GM23338 (cell line): Measurements from ENCODE around the gene IL17C. TPM values are rescaled to one million over a fixed set of nuclear protein-coding genes. Genes with fewer than 3 reads are reported as not detected.

ENCODE experiments used
- ATAC-seq: fragments of 200-7000 bp; cut with Tn5 transposase; 3 replicates; pipeline ENCODE4 v1.9.1; 2020
- DNase-seq: peaks from one replicate; pipeline ENCODE4 v3.0.0-alpha.2; 2015; ENCODE audit warnings: low spot score
- H2AFZ ChIP-seq: fragments of 200-600 bp; sonication (generic); 2 replicates; pipeline ENCODE4 v1.8.0; 2016; ENCODE audit warnings: antibody characterized with exemption, mild to moderate bottlenecking, moderate library complexity
- H3F3A ChIP-seq: fragments of 200-600 bp; sonication (generic); replicated peaks from 2 replicates; pipeline ENCODE4 v1.8.0; 2017; ENCODE audit warnings: antibody characterized with exemption, mixed run types, low read depth
- H3K27ac ChIP-seq: fragments of 200-600 bp; sonication (generic); 2 replicates; pipeline ENCODE4 v1.6.1; 2016; ENCODE audit warnings: low read depth
- H3K27me3 ChIP-seq: fragments of 200-600 bp; sonication (generic); 2 replicates; pipeline ENCODE4 v1.8.0; 2016; ENCODE audit warnings: mild to moderate bottlenecking, mixed run types, moderate library complexity; ENCODE audit not compliant: insufficient read depth
- H3K36me3 ChIP-seq: fragments of 200-600 bp; sonication (generic); 2 replicates; pipeline ENCODE4 v1.8.0; 2016; ENCODE audit warnings: mild to moderate bottlenecking; ENCODE audit not compliant: insufficient read depth
- H3K4me1 ChIP-seq: fragments of 200-600 bp; sonication (generic); 2 replicates; pipeline ENCODE4 v1.8.0; 2016; ENCODE audit warnings: mild to moderate bottlenecking, moderate library complexity; ENCODE audit not compliant: insufficient read depth
- H3K4me2 ChIP-seq: fragments of 200-600 bp; sonication (generic); 2 replicates; pipeline ENCODE4 v1.7.1; 2017; ENCODE audit warnings: mixed run types
- H3K4me3 ChIP-seq: fragments of 200-600 bp; sonication (generic); 2 replicates; pipeline ENCODE4 v1.6.1; 2016; ENCODE audit warnings: mixed run types
- H3K79me2 ChIP-seq: fragments of 200-600 bp; sonication (generic); replicated peaks from 2 replicates; pipeline ENCODE4 v1.8.0; 2017; ENCODE audit warnings: mild to moderate bottlenecking; ENCODE audit not compliant: insufficient read depth
- H3K9me2 ChIP-seq: fragments of 200-600 bp; sonication (generic); 2 replicates; pipeline ENCODE4 v1.8.0; 2017; ENCODE audit not compliant: insufficient read depth
- H4K20me1 ChIP-seq: fragments of 200-600 bp; sonication (generic); replicated peaks from 2 replicates; pipeline ENCODE4 v1.8.0; 2017; ENCODE audit warnings: mild to moderate bottlenecking; ENCODE audit not compliant: insufficient read depth
- H3K27ac Mint-ChIP-seq: 2 replicates; pipeline ENCODE4 v1.8.0; 2020; ENCODE audit warnings: inconsistent platforms, mild to moderate bottlenecking, moderate library complexity, mixed read lengths
- H3K27me3 Mint-ChIP-seq: 3 replicates; pipeline ENCODE4 v1.8.0; 2022; ENCODE audit warnings: low read depth, mild to moderate bottlenecking, moderate library complexity, mixed read lengths, inconsistent platforms; ENCODE audit not compliant: insufficient read depth, poor library complexity
- H3K36me3 Mint-ChIP-seq: 3 replicates; pipeline ENCODE4 v1.8.0; 2021; ENCODE audit warnings: low read depth, mild to moderate bottlenecking, inconsistent platforms, moderate library complexity, mixed read lengths
- H3K4me1 Mint-ChIP-seq: 3 replicates; pipeline ENCODE4 v1.8.0; 2020; ENCODE audit warnings: mild to moderate bottlenecking, inconsistent platforms, mixed read lengths
- H3K4me3 Mint-ChIP-seq: 3 replicates; pipeline ENCODE4 v1.8.0; 2021; ENCODE audit warnings: moderate library complexity, mild to moderate bottlenecking, inconsistent platforms, mixed read lengths
- H3K9me3 Mint-ChIP-seq: 3 replicates; pipeline ENCODE4 v1.8.0; 2020; ENCODE audit warnings: moderate library complexity, mild to moderate bottlenecking, inconsistent platforms, mixed read lengths
- CREB1 ChIP-seq: fragments of 250-450 bp; sonication (Bioruptor Pico); IDR thresholded peaks from 2 replicates; pipeline ENCODE4 v1.5.0; 2020; ENCODE audit warnings: low read depth, mild to moderate bottlenecking, moderate library complexity
- EZH2 ChIP-seq: fragments of 200-600 bp; sonication (generic); IDR thresholded peaks from one replicate; pipeline ENCODE4 v1.8.0; 2017; ENCODE audit warnings: antibody characterized with exemption, mild to moderate bottlenecking, low read depth; ENCODE audit not compliant: unreplicated experiment
- EZH2phosphoT487 ChIP-seq: fragments of 200-600 bp; sonication (generic); IDR thresholded peaks from one replicate; pipeline ENCODE4 v1.8.1; 2018; ENCODE audit warnings: antibody characterized with exemption; ENCODE audit not compliant: unreplicated experiment
- JUNB ChIP-seq: IDR thresholded peaks from one replicate; pipeline ENCODE4 v1.6.1; 2016; ENCODE audit warnings: antibody characterized with exemption; ENCODE audit not compliant: unreplicated experiment
- NANOG ChIP-seq: IDR thresholded peaks from 2 replicates; pipeline ENCODE4 v1.6.1; 2016; ENCODE audit warnings: antibody characterized with exemption, borderline replicate concordance
- POLR2AphosphoS5 ChIP-seq: IDR thresholded peaks from 2 replicates; pipeline ENCODE4 v1.6.1; 2016; ENCODE audit warnings: antibody characterized with exemption, low read depth
- STAT1 ChIP-seq: IDR thresholded peaks from one replicate; pipeline ENCODE4 v1.6.1; 2016; ENCODE audit warnings: antibody characterized with exemption; ENCODE audit not compliant: unreplicated experiment
- ZNF114 ChIP-seq: fragments of 250-450 bp; sonication (Bioruptor Pico); IDR thresholded peaks from 2 replicates; pipeline ENCODE4 v1.5.0; 2020; ENCODE audit warnings: mild to moderate bottlenecking, moderate library complexity
- ZNF331 ChIP-seq: fragments of 250-450 bp; sonication (Bioruptor Pico); IDR thresholded peaks from 2 replicates; pipeline ENCODE4 v1.5.0; 2020; ENCODE audit warnings: low read depth, mild to moderate bottlenecking, moderate library complexity
- polyA plus RNA-seq: library from polyadenylated mRNA; unstranded; fragments of >200 nt; fragmentation: Nextera tagmentation; extraction: Ambion mirVana; gene quantifications from 2 replicates; pipeline ENCODE4 v1.2.1, GENCODE V29; 2016
- total RNA-seq: library from RNA; depleted of rRNA; stranded (reverse); fragments of >200 nt; shearing (Covaris generic); gene quantifications from 2 replicates; pipeline ENCODE4 v1.2.3, GENCODE V29; 2014
- TF ChIP-seq, protein P1 (sequence below): IDR thresholded peaks from one replicate; pipeline ENCODE4 v1.6.1; 2018; ENCODE audit warnings: antibody characterized with exemption; ENCODE audit not compliant: unreplicated experiment
- TF ChIP-seq, protein P2 (sequence below): fragments of 250-450 bp; sonication (Bioruptor Pico); IDR thresholded peaks from 2 replicates; pipeline ENCODE4 v1.5.0; 2020; ENCODE audit warnings: mild to moderate bottlenecking, moderate library complexity
- TF ChIP-seq, protein P3 (sequence below): IDR thresholded peaks from 2 replicates; pipeline ENCODE4 v1.6.1; 2016; ENCODE audit warnings: antibody characterized with exemption
- TF ChIP-seq, protein P4 (sequence below), 2 experiments: fragments of 200-600 bp in 1 of 2; sonication (generic) in 1 of 2; conservative IDR thresholded peaks; 2 replicates each; pipeline versions ENCODE4 v1.5.1 to v1.6.1; 2016 to 2017; ENCODE audit warnings: antibody characterized with exemption in 2 of 2, low read depth in 2 of 2, mild to moderate bottlenecking in 2 of 2, moderate library complexity in 1 of 2

Gene IL17C
- total and polyA plus RNA-seq, 2 experiments from 2014 or later: 2.7 to 3.9 TPM

DNA sequence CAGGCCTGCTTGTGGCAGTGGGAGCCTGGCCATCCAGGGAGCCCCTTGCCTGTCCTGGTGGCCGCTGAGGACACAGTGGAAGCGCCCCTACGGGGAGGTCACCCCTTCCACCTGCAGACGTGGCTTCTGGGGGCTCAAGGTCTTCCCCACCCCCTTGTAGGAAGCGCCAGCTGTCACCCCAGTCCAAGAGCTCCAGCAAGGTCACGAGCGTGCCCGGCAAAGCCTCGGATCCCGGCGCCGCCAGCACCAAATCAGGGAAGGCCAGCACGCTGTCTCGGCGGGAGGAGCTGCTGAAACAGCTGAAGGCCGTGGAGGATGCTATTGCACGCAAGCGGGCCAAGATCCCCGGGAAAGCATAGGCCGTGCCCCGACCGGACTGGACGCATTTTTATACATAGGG is 7.4 kb upstream of the IL17C start:
- H3K4me1 ChIP-seq: peaks cover 10% of the 10 kb centered on the region; the same call in 1 of the 2 replicates
- H4K20me1 ChIP-seq: 0 out of 2 replicates have a peak, but pooled peaks cover 5% of the 10 kb centered on the region
- no peak for ATAC-seq
- H3K4me2 ChIP-seq: no peak overlapping the region
- H3K79me2 ChIP-seq: no peaks in the 10 kb centered on the region
- no peak overlapping the region for H3K27ac Mint-ChIP-seq
- TF ChIP-seq NANOG (no peak), ZNF114 (CRISPR knock-in tag) (no peak), JUNB (no peak), EZH2phosphoT487 (no peak), STAT1 (no peak), EZH2 (no peak), CREB1 (no peak), ZNF331 (CRISPR knock-in tag) (no peak), POLR2AphosphoS5 (no peak)
- TF ChIP-seq, protein P1, sequence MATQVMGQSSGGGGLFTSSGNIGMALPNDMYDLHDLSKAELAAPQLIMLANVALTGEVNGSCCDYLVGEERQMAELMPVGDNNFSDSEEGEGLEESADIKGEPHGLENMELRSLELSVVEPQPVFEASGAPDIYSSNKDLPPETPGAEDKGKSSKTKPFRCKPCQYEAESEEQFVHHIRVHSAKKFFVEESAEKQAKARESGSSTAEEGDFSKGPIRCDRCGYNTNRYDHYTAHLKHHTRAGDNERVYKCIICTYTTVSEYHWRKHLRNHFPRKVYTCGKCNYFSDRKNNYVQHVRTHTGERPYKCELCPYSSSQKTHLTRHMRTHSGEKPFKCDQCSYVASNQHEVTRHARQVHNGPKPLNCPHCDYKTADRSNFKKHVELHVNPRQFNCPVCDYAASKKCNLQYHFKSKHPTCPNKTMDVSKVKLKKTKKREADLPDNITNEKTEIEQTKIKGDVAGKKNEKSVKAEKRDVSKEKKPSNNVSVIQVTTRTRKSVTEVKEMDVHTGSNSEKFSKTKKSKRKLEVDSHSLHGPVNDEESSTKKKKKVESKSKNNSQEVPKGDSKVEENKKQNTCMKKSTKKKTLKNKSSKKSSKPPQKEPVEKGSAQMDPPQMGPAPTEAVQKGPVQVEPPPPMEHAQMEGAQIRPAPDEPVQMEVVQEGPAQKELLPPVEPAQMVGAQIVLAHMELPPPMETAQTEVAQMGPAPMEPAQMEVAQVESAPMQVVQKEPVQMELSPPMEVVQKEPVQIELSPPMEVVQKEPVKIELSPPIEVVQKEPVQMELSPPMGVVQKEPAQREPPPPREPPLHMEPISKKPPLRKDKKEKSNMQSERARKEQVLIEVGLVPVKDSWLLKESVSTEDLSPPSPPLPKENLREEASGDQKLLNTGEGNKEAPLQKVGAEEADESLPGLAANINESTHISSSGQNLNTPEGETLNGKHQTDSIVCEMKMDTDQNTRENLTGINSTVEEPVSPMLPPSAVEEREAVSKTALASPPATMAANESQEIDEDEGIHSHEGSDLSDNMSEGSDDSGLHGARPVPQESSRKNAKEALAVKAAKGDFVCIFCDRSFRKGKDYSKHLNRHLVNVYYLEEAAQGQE: no peak
- TF ChIP-seq, protein P2, sequence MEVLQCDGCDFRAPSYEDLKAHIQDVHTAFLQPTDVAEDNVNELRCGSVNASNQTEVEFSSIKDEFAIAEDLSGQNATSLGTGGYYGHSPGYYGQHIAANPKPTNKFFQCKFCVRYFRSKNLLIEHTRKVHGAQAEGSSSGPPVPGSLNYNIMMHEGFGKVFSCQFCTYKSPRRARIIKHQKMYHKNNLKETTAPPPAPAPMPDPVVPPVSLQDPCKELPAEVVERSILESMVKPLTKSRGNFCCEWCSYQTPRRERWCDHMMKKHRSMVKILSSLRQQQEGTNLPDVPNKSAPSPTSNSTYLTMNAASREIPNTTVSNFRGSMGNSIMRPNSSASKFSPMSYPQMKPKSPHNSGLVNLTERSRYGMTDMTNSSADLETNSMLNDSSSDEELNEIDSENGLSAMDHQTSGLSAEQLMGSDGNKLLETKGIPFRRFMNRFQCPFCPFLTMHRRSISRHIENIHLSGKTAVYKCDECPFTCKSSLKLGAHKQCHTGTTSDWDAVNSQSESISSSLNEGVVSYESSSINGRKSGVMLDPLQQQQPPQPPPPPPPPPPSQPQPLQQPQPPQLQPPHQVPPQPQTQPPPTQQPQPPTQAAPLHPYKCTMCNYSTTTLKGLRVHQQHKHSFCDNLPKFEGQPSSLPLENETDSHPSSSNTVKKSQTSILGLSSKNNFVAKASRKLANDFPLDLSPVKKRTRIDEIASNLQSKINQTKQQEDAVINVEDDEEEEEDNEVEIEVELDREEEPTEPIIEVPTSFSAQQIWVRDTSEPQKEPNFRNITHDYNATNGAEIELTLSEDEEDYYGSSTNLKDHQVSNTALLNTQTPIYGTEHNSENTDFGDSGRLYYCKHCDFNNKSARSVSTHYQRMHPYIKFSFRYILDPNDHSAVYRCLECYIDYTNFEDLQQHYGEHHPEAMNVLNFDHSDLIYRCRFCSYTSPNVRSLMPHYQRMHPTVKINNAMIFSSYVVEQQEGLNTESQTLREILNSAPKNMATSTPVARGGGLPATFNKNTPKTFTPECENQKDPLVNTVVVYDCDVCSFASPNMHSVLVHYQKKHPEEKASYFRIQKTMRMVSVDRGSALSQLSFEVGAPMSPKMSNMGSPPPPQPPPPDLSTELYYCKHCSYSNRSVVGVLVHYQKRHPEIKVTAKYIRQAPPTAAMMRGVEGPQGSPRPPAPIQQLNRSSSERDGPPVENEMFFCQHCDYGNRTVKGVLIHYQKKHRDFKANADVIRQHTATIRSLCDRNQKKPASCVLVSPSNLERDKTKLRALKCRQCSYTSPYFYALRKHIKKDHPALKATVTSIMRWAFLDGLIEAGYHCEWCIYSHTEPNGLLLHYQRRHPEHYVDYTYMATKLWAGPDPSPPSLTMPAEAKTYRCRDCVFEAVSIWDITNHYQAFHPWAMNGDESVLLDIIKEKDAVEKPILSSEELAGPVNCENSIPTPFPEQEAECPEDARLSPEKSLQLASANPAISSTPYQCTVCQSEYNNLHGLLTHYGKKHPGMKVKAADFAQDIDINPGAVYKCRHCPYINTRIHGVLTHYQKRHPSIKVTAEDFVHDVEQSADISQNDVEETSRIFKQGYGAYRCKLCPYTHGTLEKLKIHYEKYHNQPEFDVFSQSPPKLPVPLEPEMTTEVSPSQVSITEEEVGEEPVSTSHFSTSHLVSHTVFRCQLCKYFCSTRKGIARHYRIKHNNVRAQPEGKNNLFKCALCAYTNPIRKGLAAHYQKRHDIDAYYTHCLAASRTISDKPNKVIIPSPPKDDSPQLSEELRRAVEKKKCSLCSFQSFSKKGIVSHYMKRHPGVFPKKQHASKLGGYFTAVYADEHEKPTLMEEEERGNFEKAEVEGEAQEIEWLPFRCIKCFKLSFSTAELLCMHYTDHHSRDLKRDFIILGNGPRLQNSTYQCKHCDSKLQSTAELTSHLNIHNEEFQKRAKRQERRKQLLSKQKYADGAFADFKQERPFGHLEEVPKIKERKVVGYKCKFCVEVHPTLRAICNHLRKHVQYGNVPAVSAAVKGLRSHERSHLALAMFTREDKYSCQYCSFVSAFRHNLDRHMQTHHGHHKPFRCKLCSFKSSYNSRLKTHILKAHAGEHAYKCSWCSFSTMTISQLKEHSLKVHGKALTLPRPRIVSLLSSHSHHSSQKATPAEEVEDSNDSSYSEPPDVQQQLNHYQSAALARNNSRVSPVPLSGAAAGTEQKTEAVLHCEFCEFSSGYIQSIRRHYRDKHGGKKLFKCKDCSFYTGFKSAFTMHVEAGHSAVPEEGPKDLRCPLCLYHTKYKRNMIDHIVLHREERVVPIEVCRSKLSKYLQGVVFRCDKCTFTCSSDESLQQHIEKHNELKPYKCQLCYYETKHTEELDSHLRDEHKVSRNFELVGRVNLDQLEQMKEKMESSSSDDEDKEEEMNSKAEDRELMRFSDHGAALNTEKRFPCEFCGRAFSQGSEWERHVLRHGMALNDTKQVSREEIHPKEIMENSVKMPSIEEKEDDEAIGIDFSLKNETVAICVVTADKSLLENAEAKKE (CRISPR knock-in tag): no peak
- TF ChIP-seq, protein P3, sequence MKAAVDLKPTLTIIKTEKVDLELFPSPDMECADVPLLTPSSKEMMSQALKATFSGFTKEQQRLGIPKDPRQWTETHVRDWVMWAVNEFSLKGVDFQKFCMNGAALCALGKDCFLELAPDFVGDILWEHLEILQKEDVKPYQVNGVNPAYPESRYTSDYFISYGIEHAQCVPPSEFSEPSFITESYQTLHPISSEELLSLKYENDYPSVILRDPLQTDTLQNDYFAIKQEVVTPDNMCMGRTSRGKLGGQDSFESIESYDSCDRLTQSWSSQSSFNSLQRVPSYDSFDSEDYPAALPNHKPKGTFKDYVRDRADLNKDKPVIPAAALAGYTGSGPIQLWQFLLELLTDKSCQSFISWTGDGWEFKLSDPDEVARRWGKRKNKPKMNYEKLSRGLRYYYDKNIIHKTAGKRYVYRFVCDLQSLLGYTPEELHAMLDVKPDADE: no peak
- TF ChIP-seq, protein P4, sequence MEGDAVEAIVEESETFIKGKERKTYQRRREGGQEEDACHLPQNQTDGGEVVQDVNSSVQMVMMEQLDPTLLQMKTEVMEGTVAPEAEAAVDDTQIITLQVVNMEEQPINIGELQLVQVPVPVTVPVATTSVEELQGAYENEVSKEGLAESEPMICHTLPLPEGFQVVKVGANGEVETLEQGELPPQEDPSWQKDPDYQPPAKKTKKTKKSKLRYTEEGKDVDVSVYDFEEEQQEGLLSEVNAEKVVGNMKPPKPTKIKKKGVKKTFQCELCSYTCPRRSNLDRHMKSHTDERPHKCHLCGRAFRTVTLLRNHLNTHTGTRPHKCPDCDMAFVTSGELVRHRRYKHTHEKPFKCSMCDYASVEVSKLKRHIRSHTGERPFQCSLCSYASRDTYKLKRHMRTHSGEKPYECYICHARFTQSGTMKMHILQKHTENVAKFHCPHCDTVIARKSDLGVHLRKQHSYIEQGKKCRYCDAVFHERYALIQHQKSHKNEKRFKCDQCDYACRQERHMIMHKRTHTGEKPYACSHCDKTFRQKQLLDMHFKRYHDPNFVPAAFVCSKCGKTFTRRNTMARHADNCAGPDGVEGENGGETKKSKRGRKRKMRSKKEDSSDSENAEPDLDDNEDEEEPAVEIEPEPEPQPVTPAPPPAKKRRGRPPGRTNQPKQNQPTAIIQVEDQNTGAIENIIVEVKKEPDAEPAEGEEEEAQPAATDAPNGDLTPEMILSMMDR (conservative IDR thresholded peaks at IDR 0.05; ENCODE audit: low read depth in 2 of 2): no peak
- peaks cover 13% of the 10 kb centered on the region; the same call in 1 of the 2 replicates for H3K36me3 ChIP-seq
- no peak overlapping the region for H3K4me3 Mint-ChIP-seq
- no peak overlapping the region for H3K27ac ChIP-seq
- peaks cover 25% of the 10 kb centered on the region for H3K4me1 Mint-ChIP-seq
- H3K9me3 Mint-ChIP-seq: no peaks in the 10 kb centered on the region
- H2AFZ ChIP-seq: no peak overlapping the region
- no peak for DNase-seq
- H3K4me3 ChIP-seq: no peak overlapping the region
- no peaks in the 10 kb centered on the region; the same call in 1 of the 2 replicates for H3K27me3 ChIP-seq
- H3K27me3 Mint-ChIP-seq: peaks cover 12% of the 10 kb centered on the region
- H3K9me2 ChIP-seq: no peaks in the 10 kb centered on the region
- peaks cover 9% of the 10 kb centered on the region; the same call in 1 of the 2 replicates for H3F3A ChIP-seq
- H3K36me3 Mint-ChIP-seq: peaks cover 45% of the 10 kb centered on the region
